ENCODE data around the gene RCAN2. TPM values are rescaled to one million over a fixed set of nuclear protein-coding genes. Genes with fewer than 3 reads are reported as not detected.

Gene RCAN2
- total and polyA plus RNA-seq, 2 experiments from 2014 or later: 6.0 to 9.3 TPM

DNA sequence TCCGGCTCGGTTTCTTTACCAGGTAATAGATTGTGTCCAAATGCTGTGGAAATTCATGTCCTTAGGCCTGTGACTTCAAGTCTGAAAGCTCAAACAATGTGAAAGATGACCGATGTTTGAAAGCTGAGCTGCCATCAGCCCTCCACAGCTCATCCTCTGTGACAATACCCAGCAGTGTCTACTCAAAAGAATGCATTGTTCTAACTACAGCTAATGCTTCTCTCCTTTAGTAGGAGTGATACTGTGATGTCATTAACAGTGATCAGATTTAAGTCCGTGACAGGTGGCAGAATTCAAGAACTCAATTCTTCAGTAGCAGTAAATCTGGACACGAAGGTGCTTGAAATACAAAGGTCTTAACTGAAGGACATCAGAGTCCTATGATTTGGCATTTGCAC lies 97.3 kb downstream of the RCAN2 start:
- no peaks in the 10 kb centered on the region for H4K20me1 ChIP-seq (replicated peaks; ENCODE audit: insufficient read depth)
- H3K4me3 ChIP-seq: no peak overlapping the region
- no peak overlapping the region for H2AFZ ChIP-seq
- H3K4me1 Mint-ChIP-seq: no peaks in the 10 kb centered on the region
- H3K9me2 ChIP-seq (ENCODE audit: insufficient read depth): no peaks in the 10 kb centered on the region
- no peaks in the 10 kb centered on the region for H3K79me2 ChIP-seq (replicated peaks; ENCODE audit: insufficient read depth)
- H3K27me3 Mint-ChIP-seq (ENCODE audit: insufficient read depth, low read depth, poor library complexity): peaks cover 3% of the 10 kb centered on the region
- no peaks in the 10 kb centered on the region for H3K9me3 Mint-ChIP-seq
- DNase-seq (ENCODE audit: low spot score) (no peak), ATAC-seq (no peak)
- no peak overlapping the region for H3K4me3 Mint-ChIP-seq
- H3F3A ChIP-seq (replicated peaks; ENCODE audit: low read depth): no peaks in the 10 kb centered on the region
- no peaks in the 10 kb centered on the region for H3K36me3 ChIP-seq (ENCODE audit: insufficient read depth)
- H3K27ac Mint-ChIP-seq: no peak overlapping the region
- no peaks in the 10 kb centered on the region for H3K27me3 ChIP-seq (ENCODE audit: insufficient read depth)
- H3K4me2 ChIP-seq: no peak overlapping the region
- no peak overlapping the region for H3K27ac ChIP-seq (ENCODE audit: low read depth)
- no peak for TF ChIP-seq ZNF462 (CRISPR knock-in tag; IDR thresholded peaks at IDR 0.05)
- no peak for TF ChIP-seq NANOG (IDR thresholded peaks at IDR 0.05; ENCODE audit: borderline replicate concordance)
- TF ChIP-seq ZNF114 (CRISPR knock-in tag; IDR thresholded peaks at IDR 0.05): no peak
- no peak for TF ChIP-seq STAT1 (IDR thresholded peaks at IDR 0.05; ENCODE audit: unreplicated experiment)
- TF ChIP-seq, protein P1, sequence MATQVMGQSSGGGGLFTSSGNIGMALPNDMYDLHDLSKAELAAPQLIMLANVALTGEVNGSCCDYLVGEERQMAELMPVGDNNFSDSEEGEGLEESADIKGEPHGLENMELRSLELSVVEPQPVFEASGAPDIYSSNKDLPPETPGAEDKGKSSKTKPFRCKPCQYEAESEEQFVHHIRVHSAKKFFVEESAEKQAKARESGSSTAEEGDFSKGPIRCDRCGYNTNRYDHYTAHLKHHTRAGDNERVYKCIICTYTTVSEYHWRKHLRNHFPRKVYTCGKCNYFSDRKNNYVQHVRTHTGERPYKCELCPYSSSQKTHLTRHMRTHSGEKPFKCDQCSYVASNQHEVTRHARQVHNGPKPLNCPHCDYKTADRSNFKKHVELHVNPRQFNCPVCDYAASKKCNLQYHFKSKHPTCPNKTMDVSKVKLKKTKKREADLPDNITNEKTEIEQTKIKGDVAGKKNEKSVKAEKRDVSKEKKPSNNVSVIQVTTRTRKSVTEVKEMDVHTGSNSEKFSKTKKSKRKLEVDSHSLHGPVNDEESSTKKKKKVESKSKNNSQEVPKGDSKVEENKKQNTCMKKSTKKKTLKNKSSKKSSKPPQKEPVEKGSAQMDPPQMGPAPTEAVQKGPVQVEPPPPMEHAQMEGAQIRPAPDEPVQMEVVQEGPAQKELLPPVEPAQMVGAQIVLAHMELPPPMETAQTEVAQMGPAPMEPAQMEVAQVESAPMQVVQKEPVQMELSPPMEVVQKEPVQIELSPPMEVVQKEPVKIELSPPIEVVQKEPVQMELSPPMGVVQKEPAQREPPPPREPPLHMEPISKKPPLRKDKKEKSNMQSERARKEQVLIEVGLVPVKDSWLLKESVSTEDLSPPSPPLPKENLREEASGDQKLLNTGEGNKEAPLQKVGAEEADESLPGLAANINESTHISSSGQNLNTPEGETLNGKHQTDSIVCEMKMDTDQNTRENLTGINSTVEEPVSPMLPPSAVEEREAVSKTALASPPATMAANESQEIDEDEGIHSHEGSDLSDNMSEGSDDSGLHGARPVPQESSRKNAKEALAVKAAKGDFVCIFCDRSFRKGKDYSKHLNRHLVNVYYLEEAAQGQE (IDR thresholded peaks at IDR 0.05; ENCODE audit: unreplicated experiment): no peak
- TF ChIP-seq ETS1 (IDR thresholded peaks at IDR 0.05): no peak
- no peak for TF ChIP-seq EZH2phosphoT487 (IDR thresholded peaks at IDR 0.05; ENCODE audit: unreplicated experiment)
- TF ChIP-seq CREB1 (CRISPR knock-in tag; IDR thresholded peaks at IDR 0.05; ENCODE audit: low read depth): no peak
- TF ChIP-seq EZH2 (IDR thresholded peaks at IDR 0.05; ENCODE audit: low read depth, unreplicated experiment): no peak
- no peak for TF ChIP-seq CTCF (conservative IDR thresholded peaks at IDR 0.05; ENCODE audit: low read depth in 2 of 2)
- TF ChIP-seq POLR2AphosphoS5 (IDR thresholded peaks at IDR 0.05; ENCODE audit: low read depth): no peak
- no peak for TF ChIP-seq JUNB (IDR thresholded peaks at IDR 0.05; ENCODE audit: unreplicated experiment)
- TF ChIP-seq ZNF331 (CRISPR knock-in tag; IDR thresholded peaks at IDR 0.05; ENCODE audit: low read depth): no peak
- no peaks in the 10 kb centered on the region for H3K36me3 Mint-ChIP-seq (ENCODE audit: low read depth)
- no peaks in the 10 kb centered on the region for H3K4me1 ChIP-seq (ENCODE audit: insufficient read depth)
